ENCODE data around the gene GAREM1. TPM values are rescaled to one million over a fixed set of nuclear protein-coding genes. Genes with fewer than 3 reads are reported as not detected.

Gene GAREM1
- total RNA-seq, 1 donor from 2014 or later, result 9.0 TPM

GRCh38 chr18:32308493-32309120, 162.1 kb downstream of the GAREM1 start:
- Histone ChIP-seq H3K9me3 (ENCODE audit: insufficient read depth, low read depth, low read length) (no peaks in the 10 kb centered on the region), H3K9ac (ENCODE audit: low read length) (no peak overlapping the region), H3K27ac (ENCODE audit: low read depth, low read length) (peak overlapping the region; percentile 62), H2AFZ (ENCODE audit: low read depth, low read length) (no peak overlapping the region), H3K27me3 (ENCODE audit: insufficient read depth, low read length) (no peaks in the 10 kb centered on the region), H3K36me3 (ENCODE audit: insufficient read depth, low read length) (no peaks in the 10 kb centered on the region), H3K4me1 (ENCODE audit: insufficient read depth, low read length) (peaks cover 9% of the 10 kb centered on the region), H4K20me1 (ENCODE audit: insufficient read depth, low read length) (no peaks in the 10 kb centered on the region), H3K4me3 (ENCODE audit: insufficient read depth, low read depth, low read length) (no peak overlapping the region), H3K4me2 (ENCODE audit: low read length) (peak overlapping the region; percentile 54), H3K79me2 (ENCODE audit: insufficient read depth, low read length) (no peaks in the 10 kb centered on the region)
- no peaks in the 10 kb centered on the region for H3K36me3 Mint-ChIP-seq (ENCODE audit: low read depth, unreplicated experiment)
- DNase-seq (ENCODE audit: low read depth) (peak; percentile 81), FAIRE-seq (peak; percentile 64)
- peak overlapping the region; percentile 97 for H3K27ac Mint-ChIP-seq (ENCODE audit: unreplicated experiment)
- TF ChIP-seq EZH2 (IDR thresholded peaks at IDR 0.05; ENCODE audit: insufficient read depth, low read length) (no peak), CTCF (IDR thresholded peaks at IDR 0.05; ENCODE audit: insufficient read depth, low read depth, low read length) (no peak)
- H3K4me3 Mint-ChIP-seq (ENCODE audit: unreplicated experiment), result no peak overlapping the region
- peaks cover 10% of the 10 kb centered on the region for H3K4me1 Mint-ChIP-seq (ENCODE audit: low read depth, unreplicated experiment)
- no peaks in the 10 kb centered on the region for H3K9me3 Mint-ChIP-seq (ENCODE audit: unreplicated experiment)
- no peaks in the 10 kb centered on the region for H3K27me3 Mint-ChIP-seq (ENCODE audit: low read depth, unreplicated experiment)

GRCh38 chr18:32303400-32303799, 167.3 kb downstream of the GAREM1 start:
- Histone ChIP-seq H3K4me2 (ENCODE audit: low read length) (no peak overlapping the region), H3K4me3 (ENCODE audit: insufficient read depth, low read depth, low read length) (no peak overlapping the region), H3K27me3 (ENCODE audit: insufficient read depth, low read length) (no peaks in the 10 kb centered on the region), H3K9me3 (ENCODE audit: insufficient read depth, low read depth, low read length) (no peaks in the 10 kb centered on the region), H3K79me2 (ENCODE audit: insufficient read depth, low read length) (no peaks in the 10 kb centered on the region), H3K36me3 (ENCODE audit: insufficient read depth, low read length) (no peaks in the 10 kb centered on the region), H2AFZ (ENCODE audit: low read depth, low read length) (no peak overlapping the region), H3K27ac (ENCODE audit: low read depth, low read length) (no peak overlapping the region), H3K4me1 (ENCODE audit: insufficient read depth, low read length) (peaks cover 8% of the 10 kb centered on the region), H4K20me1 (ENCODE audit: insufficient read depth, low read length) (no peaks in the 10 kb centered on the region), H3K9ac (ENCODE audit: low read length) (no peak overlapping the region)
- no peak overlapping the region for H3K27ac Mint-ChIP-seq (ENCODE audit: unreplicated experiment)
- no peak for TF ChIP-seq EZH2 (IDR thresholded peaks at IDR 0.05; ENCODE audit: insufficient read depth, low read length)
- no peak for TF ChIP-seq CTCF (IDR thresholded peaks at IDR 0.05; ENCODE audit: insufficient read depth, low read depth, low read length)
- DNase-seq (ENCODE audit: low read depth) (no peak), FAIRE-seq (no peak)
- H3K27me3 Mint-ChIP-seq (ENCODE audit: low read depth, unreplicated experiment), result no peaks in the 10 kb centered on the region
- H3K4me1 Mint-ChIP-seq (ENCODE audit: low read depth, unreplicated experiment), result peaks cover 6% of the 10 kb centered on the region
- no peaks in the 10 kb centered on the region for H3K36me3 Mint-ChIP-seq (ENCODE audit: low read depth, unreplicated experiment)
- no peak overlapping the region for H3K4me3 Mint-ChIP-seq (ENCODE audit: unreplicated experiment)
- no peaks in the 10 kb centered on the region for H3K9me3 Mint-ChIP-seq (ENCODE audit: unreplicated experiment)

DNA sequence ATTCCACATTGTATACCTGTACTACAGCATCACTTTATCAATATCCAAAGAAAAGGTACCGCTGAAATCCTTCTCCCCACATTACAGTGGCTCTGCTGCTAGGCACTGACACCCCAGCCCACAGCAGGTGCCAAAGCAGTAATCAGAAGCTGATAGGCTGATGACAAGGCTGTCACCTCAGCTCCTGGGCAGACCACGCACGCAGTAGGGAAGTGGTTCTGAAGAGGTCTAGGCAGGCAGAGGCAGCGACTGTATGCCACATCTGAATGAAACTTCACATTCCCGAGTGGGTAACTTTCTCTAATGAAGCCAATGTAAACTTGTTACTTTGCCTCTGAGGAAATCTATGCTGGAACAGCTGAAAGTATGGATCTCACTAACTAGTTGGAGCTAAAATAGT, 167.9 kb downstream of the GAREM1 start:
- Histone ChIP-seq H2AFZ (ENCODE audit: low read depth, low read length) (no peak overlapping the region), H3K4me3 (ENCODE audit: insufficient read depth, low read depth, low read length) (no peak overlapping the region), H3K27me3 (ENCODE audit: insufficient read depth, low read length) (no peaks in the 10 kb centered on the region), H3K36me3 (ENCODE audit: insufficient read depth, low read length) (no peaks in the 10 kb centered on the region), H3K79me2 (ENCODE audit: insufficient read depth, low read length) (no peaks in the 10 kb centered on the region), H3K27ac (ENCODE audit: low read depth, low read length) (peak overlapping the region; percentile 77), H3K4me2 (ENCODE audit: low read length) (no peak overlapping the region), H3K4me1 (ENCODE audit: insufficient read depth, low read length) (peaks cover 8% of the 10 kb centered on the region), H4K20me1 (ENCODE audit: insufficient read depth, low read length) (no peaks in the 10 kb centered on the region), H3K9me3 (ENCODE audit: insufficient read depth, low read depth, low read length) (no peaks in the 10 kb centered on the region), H3K9ac (ENCODE audit: low read length) (peak overlapping the region; percentile 60)
- no peaks in the 10 kb centered on the region for H3K27me3 Mint-ChIP-seq (ENCODE audit: low read depth, unreplicated experiment)
- peak overlapping the region; percentile 93 for H3K27ac Mint-ChIP-seq (ENCODE audit: unreplicated experiment)
- H3K4me3 Mint-ChIP-seq (ENCODE audit: unreplicated experiment), result no peak overlapping the region
- FAIRE-seq (no peak), DNase-seq (ENCODE audit: low read depth) (no peak)
- no peak for TF ChIP-seq EZH2 (IDR thresholded peaks at IDR 0.05; ENCODE audit: insufficient read depth, low read length)
- TF ChIP-seq CTCF (IDR thresholded peaks at IDR 0.05; ENCODE audit: insufficient read depth, low read depth, low read length), result no peak
- no peaks in the 10 kb centered on the region for H3K9me3 Mint-ChIP-seq (ENCODE audit: unreplicated experiment)
- H3K36me3 Mint-ChIP-seq (ENCODE audit: low read depth, unreplicated experiment), result no peaks in the 10 kb centered on the region
- H3K4me1 Mint-ChIP-seq (ENCODE audit: low read depth, unreplicated experiment), result peaks cover 6% of the 10 kb centered on the region

All from astrocyte (in vitro differentiated cells and primary cell).